ENCODE measurements around the gene NUDT17. TPM values are rescaled to one million over a fixed set of nuclear protein-coding genes. Genes with fewer than 3 reads are reported as not detected.

Gene NUDT17
- total and polyA plus RNA-seq, 2 donors (not counting 1 experiment from before 2014, with no cell fraction given): 3.4 to 5.1 TPM

GRCh38 chr1:145886816-145887215 is 41.4 kb downstream of the NUDT17 start:
- H3K36me3 ChIP-seq (ENCODE audit: control insufficient read depth, insufficient read depth, low read length): no peaks in the 10 kb centered on the region
- DNase-seq (ENCODE audit: low read depth in 2 of 2): no peak
- peaks cover 3% of the 10 kb centered on the region for H3K27me3 ChIP-seq (ENCODE audit: control insufficient read depth, insufficient read depth, low read length)
- no peak for TF ChIP-seq EZH2 (IDR thresholded peaks at IDR 0.05; ENCODE audit: low read length, missing control alignments)
- TF ChIP-seq, protein P1, sequence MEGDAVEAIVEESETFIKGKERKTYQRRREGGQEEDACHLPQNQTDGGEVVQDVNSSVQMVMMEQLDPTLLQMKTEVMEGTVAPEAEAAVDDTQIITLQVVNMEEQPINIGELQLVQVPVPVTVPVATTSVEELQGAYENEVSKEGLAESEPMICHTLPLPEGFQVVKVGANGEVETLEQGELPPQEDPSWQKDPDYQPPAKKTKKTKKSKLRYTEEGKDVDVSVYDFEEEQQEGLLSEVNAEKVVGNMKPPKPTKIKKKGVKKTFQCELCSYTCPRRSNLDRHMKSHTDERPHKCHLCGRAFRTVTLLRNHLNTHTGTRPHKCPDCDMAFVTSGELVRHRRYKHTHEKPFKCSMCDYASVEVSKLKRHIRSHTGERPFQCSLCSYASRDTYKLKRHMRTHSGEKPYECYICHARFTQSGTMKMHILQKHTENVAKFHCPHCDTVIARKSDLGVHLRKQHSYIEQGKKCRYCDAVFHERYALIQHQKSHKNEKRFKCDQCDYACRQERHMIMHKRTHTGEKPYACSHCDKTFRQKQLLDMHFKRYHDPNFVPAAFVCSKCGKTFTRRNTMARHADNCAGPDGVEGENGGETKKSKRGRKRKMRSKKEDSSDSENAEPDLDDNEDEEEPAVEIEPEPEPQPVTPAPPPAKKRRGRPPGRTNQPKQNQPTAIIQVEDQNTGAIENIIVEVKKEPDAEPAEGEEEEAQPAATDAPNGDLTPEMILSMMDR (conservative IDR thresholded peaks at IDR 0.05 in 1 of 2, IDR thresholded peaks at IDR 0.05 in 1 of 2; ENCODE audit: low read depth in 1 of 2, low read length in 2 of 2): no peak
- H3K79me2 ChIP-seq (ENCODE audit: control insufficient read depth, insufficient read depth, low read length): no peaks in the 10 kb centered on the region
- H3K4me2 ChIP-seq (ENCODE audit: extremely low read depth, insufficient read depth, low read length): no peak overlapping the region
- no peak overlapping the region for H3K4me3 ChIP-seq (replicated peaks in 1 of 4; ENCODE audit: control extremely low read depth in 1 of 4, insufficient read depth in 1 of 4, low read depth in 3 of 4, low read length in 4 of 4)
- H2AFZ ChIP-seq (ENCODE audit: low read length): no peak overlapping the region
- H3K4me1 ChIP-seq (ENCODE audit: control insufficient read depth, extremely low read depth, insufficient read depth, low read length): peaks cover 11% of the 10 kb centered on the region
- H4K20me1 ChIP-seq (ENCODE audit: control insufficient read depth, extremely low read depth, insufficient read depth, low read length): no peaks in the 10 kb centered on the region
- H3K9ac ChIP-seq (ENCODE audit: insufficient read depth, low read length): no peak overlapping the region
- no peak overlapping the region for H3K27ac ChIP-seq (ENCODE audit: insufficient read depth, low read length)
- H3K9me3 ChIP-seq (ENCODE audit: control insufficient read depth, insufficient read depth, low read depth, low read length): no peaks in the 10 kb centered on the region

- Histone ChIP-seq H3K79me2 (ENCODE audit: control insufficient read depth, insufficient read depth, low read length) (no peaks in the 10 kb centered on the region), H3K36me3 (ENCODE audit: control insufficient read depth, insufficient read depth, low read length) (no peaks in the 10 kb centered on the region), H3K9ac (ENCODE audit: insufficient read depth, low read length) (no peak overlapping the region), H3K4me2 (ENCODE audit: extremely low read depth, insufficient read depth, low read length) (no peak overlapping the region), H3K4me1 (ENCODE audit: control insufficient read depth, extremely low read depth, insufficient read depth, low read length) (peaks cover 15% of the 10 kb centered on the region), H3K4me3 (replicated peaks in 1 of 4; ENCODE audit: control extremely low read depth in 1 of 4, insufficient read depth in 1 of 4, low read depth in 3 of 4, low read length in 4 of 4) (no peak overlapping the region), H4K20me1 (ENCODE audit: control insufficient read depth, extremely low read depth, insufficient read depth, low read length) (no peaks in the 10 kb centered on the region), H2AFZ (ENCODE audit: low read length) (no peak overlapping the region), H3K27ac (ENCODE audit: insufficient read depth, low read length) (no peak overlapping the region), H3K27me3 (ENCODE audit: control insufficient read depth, insufficient read depth, low read length) (peaks cover 3% of the 10 kb centered on the region), H3K9me3 (ENCODE audit: control insufficient read depth, insufficient read depth, low read depth, low read length) (no peaks in the 10 kb centered on the region)
- TF ChIP-seq EZH2 (IDR thresholded peaks at IDR 0.05; ENCODE audit: low read length, missing control alignments): no peak
- TF ChIP-seq, protein P1 (conservative IDR thresholded peaks at IDR 0.05 in 1 of 2, IDR thresholded peaks at IDR 0.05 in 1 of 2; ENCODE audit: low read depth in 1 of 2, low read length in 2 of 2): no peak
- no peak for DNase-seq (ENCODE audit: low read depth in 2 of 2)
Measured at GRCh38 chr1:145887631-145888030, 42.2 kb downstream of the NUDT17 start.

GRCh38 chr1:145889722-145890121 is 44.3 kb downstream of the NUDT17 start:
- H3K27me3 ChIP-seq (ENCODE audit: control insufficient read depth, insufficient read depth, low read length): no peaks in the 10 kb centered on the region
- peak in 1 of 2 donors; percentile 21 for DNase-seq (ENCODE audit: low read depth in 2 of 2)
- no peaks in the 10 kb centered on the region for H3K79me2 ChIP-seq (ENCODE audit: control insufficient read depth, insufficient read depth, low read length)

More at GRCh38 chr1:145889722-145890121, 44.3 kb downstream of the NUDT17 start:
- TF ChIP-seq, protein P1 (conservative IDR thresholded peaks at IDR 0.05 in 1 of 2, IDR thresholded peaks at IDR 0.05 in 1 of 2; ENCODE audit: low read depth in 1 of 2, low read length in 2 of 2): no peak
- TF ChIP-seq EZH2 (IDR thresholded peaks at IDR 0.05; ENCODE audit: low read length, missing control alignments): no peak
- H3K27ac ChIP-seq (ENCODE audit: insufficient read depth, low read length): no peak overlapping the region
- H2AFZ ChIP-seq (ENCODE audit: low read length): no peak overlapping the region
- no peak overlapping the region for H3K9ac ChIP-seq (ENCODE audit: insufficient read depth, low read length)
- peaks cover 21% of the 10 kb centered on the region for H3K4me1 ChIP-seq (ENCODE audit: control insufficient read depth, extremely low read depth, insufficient read depth, low read length)
- H3K9me3 ChIP-seq (ENCODE audit: control insufficient read depth, insufficient read depth, low read depth, low read length): no peaks in the 10 kb centered on the region
- H3K4me3 ChIP-seq (replicated peaks in 1 of 4; ENCODE audit: control extremely low read depth in 1 of 4, insufficient read depth in 1 of 4, low read depth in 3 of 4, low read length in 4 of 4): no peak overlapping the region
- no peak overlapping the region for H3K4me2 ChIP-seq (ENCODE audit: extremely low read depth, insufficient read depth, low read length)
- H3K36me3 ChIP-seq (ENCODE audit: control insufficient read depth, insufficient read depth, low read length): no peaks in the 10 kb centered on the region
- H4K20me1 ChIP-seq (ENCODE audit: control insufficient read depth, extremely low read depth, insufficient read depth, low read length): no peaks in the 10 kb centered on the region
